A673 (cell line): ENCODE measurements around the gene SCUBE3. TPM values are rescaled to one million over a fixed set of nuclear protein-coding genes. Genes with fewer than 3 reads are reported as not detected.

Experiments used
- BruUV-seq: library from RNA; stranded (reverse); fragments of 400-500 nt; replicated peaks from 2 replicates; lab custom pipeline; 2021; lab: Mats Ljungman, UMichigan
- CTCF ChIA-PET: fragments of 300-600 bp; sonication (Branson Sonifier 250); formaldehyde crosslinking; loops from one replicate; lab custom pipeline; 2022; ENCODE audit warnings: antibody characterized with exemption; lab: Charles Lee
- POLR2A ChIA-PET: fragments of 300-600 bp; sonication (Branson Sonifier 250); formaldehyde crosslinking; loops from one replicate; lab custom pipeline; 2022; ENCODE audit warnings: antibody characterized with exemption; ENCODE audit not compliant: low non-redundant PET; lab: Charles Lee
- DNase-seq: peaks from one replicate; pipeline ENCODE4 v3.0.0-alpha.2; 2015; ENCODE audit warnings: low spot score
- H3K27ac ChIP-seq: fragments of 200-600 bp; sonication (generic); 2 replicates; pipeline ENCODE4 v1.5.1; 2016; ENCODE audit warnings: mixed run types, low read depth, mild to moderate bottlenecking, mixed read lengths, antibody characterized with exemption, low read length; ENCODE audit not compliant: poor library complexity, severe bottlenecking
- H3K27me3 ChIP-seq: fragments of 200-600 bp; sonication (generic); replicated peaks from 2 replicates; pipeline ENCODE4 v1.6.1; 2017; ENCODE audit warnings: mixed run types, low read depth, mild to moderate bottlenecking, mixed read lengths, antibody characterized with exemption, low read length; ENCODE audit not compliant: insufficient read depth, poor library complexity
- H3K36me3 ChIP-seq: fragments of 200-600 bp; sonication (generic); 2 replicates; pipeline ENCODE4 v1.6.1; 2016; ENCODE audit warnings: mixed run types, mild to moderate bottlenecking, mixed read lengths, antibody characterized with exemption, low read length; ENCODE audit not compliant: insufficient read depth, poor library complexity, severe bottlenecking
- H3K4me1 ChIP-seq: fragments of 200-600 bp; sonication (generic); 2 replicates; pipeline ENCODE4 v1.6.1; 2017; ENCODE audit warnings: mixed run types, mild to moderate bottlenecking, mixed read lengths, antibody characterized with exemption, low read length; ENCODE audit not compliant: insufficient read depth, poor library complexity, severe bottlenecking
- H3K4me3 ChIP-seq: fragments of 200-600 bp; sonication (generic); 2 replicates; pipeline ENCODE4 v1.5.1; 2016; ENCODE audit warnings: low read depth, mixed run types, mild to moderate bottlenecking, mixed read lengths, low read length; ENCODE audit not compliant: poor library complexity, severe bottlenecking
- H3K9me3 ChIP-seq: fragments of 200-600 bp; sonication (generic); 2 replicates; pipeline ENCODE4 v1.6.1; 2016; ENCODE audit warnings: mixed run types, low read depth, mild to moderate bottlenecking, mixed read lengths, antibody characterized with exemption, low read length; ENCODE audit not compliant: poor library complexity, severe bottlenecking
- EZH2 ChIP-seq: fragments of 200-600 bp; sonication (generic); IDR thresholded peaks from 2 replicates; pipeline ENCODE4 v1.6.1; 2017; ENCODE audit warnings: borderline replicate concordance, low read depth, mild to moderate bottlenecking, mixed read lengths, antibody characterized with exemption, low read length; ENCODE audit not compliant: poor library complexity, severe bottlenecking
- intact Hi-C: fragments of 100-400 bp; cut with micrococcal nuclease; formaldehyde crosslinking; loops from one replicate; pipeline ENCODE4 v1.10.0; 2022; ENCODE audit not compliant: unreplicated experiment
- total RNA-seq: library from RNA; stranded (reverse); gene quantifications from 2 replicates; pipeline ENCODE4 v1.2.3, GENCODE V29; 2021
- TF ChIP-seq, protein P1 (sequence below): fragments of 300-800, 200-600 bp; sonication (generic); conservative IDR thresholded peaks from 2 replicates; pipeline ENCODE4 v1.5.1; 2017; ENCODE audit warnings: low read depth, mild to moderate bottlenecking, antibody characterized with exemption, low read length, moderate library complexity, mixed read lengths

Gene SCUBE3
- total RNA-seq, 1 experiment from 2014 or later, result 0.04 TPM

GRCh38 chr6:35297601-35298481 lies 84.1 kb downstream of the SCUBE3 start, which contains the start of gene DEF6:
Gene DEF6, plus strand, starts transcription at chr6:35297818. Its CDS starts 39 bp downstream, at chr6:35297857.
- Histone ChIP-seq H3K36me3 (peaks cover 4% of the 10 kb centered on the region), H3K27me3 (no peaks in the 10 kb centered on the region), H3K4me1 (no peaks in the 10 kb centered on the region), H3K4me3 (no peak within 1 kb of the TSS), H3K27ac (no peak within 1 kb of the TSS), H3K9me3 (no peaks in the 10 kb centered on the region)
- intact Hi-C loops, result no loop called here
- TF ChIP-seq, protein P1, sequence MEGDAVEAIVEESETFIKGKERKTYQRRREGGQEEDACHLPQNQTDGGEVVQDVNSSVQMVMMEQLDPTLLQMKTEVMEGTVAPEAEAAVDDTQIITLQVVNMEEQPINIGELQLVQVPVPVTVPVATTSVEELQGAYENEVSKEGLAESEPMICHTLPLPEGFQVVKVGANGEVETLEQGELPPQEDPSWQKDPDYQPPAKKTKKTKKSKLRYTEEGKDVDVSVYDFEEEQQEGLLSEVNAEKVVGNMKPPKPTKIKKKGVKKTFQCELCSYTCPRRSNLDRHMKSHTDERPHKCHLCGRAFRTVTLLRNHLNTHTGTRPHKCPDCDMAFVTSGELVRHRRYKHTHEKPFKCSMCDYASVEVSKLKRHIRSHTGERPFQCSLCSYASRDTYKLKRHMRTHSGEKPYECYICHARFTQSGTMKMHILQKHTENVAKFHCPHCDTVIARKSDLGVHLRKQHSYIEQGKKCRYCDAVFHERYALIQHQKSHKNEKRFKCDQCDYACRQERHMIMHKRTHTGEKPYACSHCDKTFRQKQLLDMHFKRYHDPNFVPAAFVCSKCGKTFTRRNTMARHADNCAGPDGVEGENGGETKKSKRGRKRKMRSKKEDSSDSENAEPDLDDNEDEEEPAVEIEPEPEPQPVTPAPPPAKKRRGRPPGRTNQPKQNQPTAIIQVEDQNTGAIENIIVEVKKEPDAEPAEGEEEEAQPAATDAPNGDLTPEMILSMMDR, result peak; percentile 57
- no peak for TF ChIP-seq EZH2
- BruUV-seq, result no TSS peak
- ChIA-PET CTCF (interaction anchor here (1.5 kb wide), 1 partner anchor 152 kb away, joined by 9 read pairs; no protein-coding TSS in a partner anchor), POLR2A (no interaction called here)
- DNase-seq, result peak; percentile 63

DNA sequence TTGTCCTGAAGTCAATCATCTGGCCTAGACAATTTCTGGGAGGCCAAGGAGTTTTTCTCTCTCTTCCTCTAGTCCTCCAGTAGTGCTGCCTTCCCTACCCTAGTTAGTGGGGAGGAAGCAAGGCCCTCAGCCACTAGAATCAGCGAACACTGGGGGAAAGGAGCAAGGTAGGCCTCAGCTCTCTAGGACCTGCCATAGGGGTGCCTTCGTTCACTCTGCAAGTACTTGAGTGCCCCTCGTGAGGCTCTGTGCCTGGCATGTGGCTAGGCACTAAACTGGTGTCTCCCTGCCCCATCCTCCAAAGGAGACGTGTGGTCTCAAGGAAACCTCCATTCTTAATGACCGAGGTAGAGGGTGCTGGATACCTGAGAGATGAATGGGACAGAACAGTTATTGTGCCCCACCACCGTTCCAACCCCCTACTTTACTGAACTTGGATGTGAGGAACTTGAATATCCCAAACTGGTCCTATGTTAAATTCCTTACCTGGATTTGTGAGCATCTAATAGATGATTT lies 84.9 kb downstream of the SCUBE3 start:
- BruUV-seq, result no TSS peak
- Histone ChIP-seq H3K9me3 (no peaks in the 10 kb centered on the region), H3K27ac (no peak overlapping the region), H3K4me1 (no peaks in the 10 kb centered on the region), H3K4me3 (no peak overlapping the region), H3K36me3 (peaks cover 4% of the 10 kb centered on the region), H3K27me3 (no peaks in the 10 kb centered on the region)
- no peak for DNase-seq
- CTCF ChIA-PET, result no interaction called here
- TF ChIP-seq EZH2, result no peak
- TF ChIP-seq, protein P1, result no peak
- intact Hi-C loops, result no loop called here
- POLR2A ChIA-PET, result no interaction called here

GRCh38 chr6:35299674-35300073 lies 85.9 kb downstream of the SCUBE3 start:
- BruUV-seq, result no TSS peak
- peaks cover 1% of the 10 kb centered on the region for H3K36me3 ChIP-seq
- intact Hi-C loops, result no loop called here
- ChIA-PET CTCF (no interaction called here), POLR2A (no interaction called here)
- no peak overlapping the region for H3K4me3 ChIP-seq
- no peaks in the 10 kb centered on the region for H3K4me1 ChIP-seq
- DNase-seq, result no peak
- no peak for TF ChIP-seq EZH2
- TF ChIP-seq, protein P1, result no peak
- no peaks in the 10 kb centered on the region for H3K9me3 ChIP-seq
- no peak overlapping the region for H3K27ac ChIP-seq
- H3K27me3 ChIP-seq, result no peaks in the 10 kb centered on the region
